Esophagus (tissue), 2 donors: ENCODE results near the gene MGME1. TPM values are rescaled to one million over a fixed set of nuclear protein-coding genes. Genes with fewer than 3 reads are reported as not detected.

ENCODE experiments used
- H3K27ac ChIP-seq, 2 donors: one replicate each; pipeline ENCODE4 v1.5.1; 2013; ENCODE audit warnings: low read depth in 2 of 2, mild to moderate bottlenecking in 2 of 2, inconsistent platforms in 1 of 2, low read length in 1 of 2, moderate library complexity in 1 of 2
- H3K27me3 ChIP-seq, 2 donors: one replicate each; pipeline ENCODE4 v1.6.1; 2013; ENCODE audit warnings: low read length in 2 of 2, control low read depth in 1 of 2, mild to moderate bottlenecking in 1 of 2; ENCODE audit not compliant: insufficient read depth in 2 of 2, control insufficient read depth in 1 of 2
- H3K36me3 ChIP-seq, 2 donors: one replicate each; pipeline ENCODE4 v1.6.1; 2013; ENCODE audit warnings: low read length in 1 of 2; ENCODE audit not compliant: control insufficient read depth in 2 of 2, insufficient read depth in 2 of 2
- H3K4me1 ChIP-seq, 2 donors: one replicate each; pipeline ENCODE4 v1.6.1; 2013; ENCODE audit warnings: low read length in 1 of 2; ENCODE audit not compliant: control insufficient read depth in 2 of 2, insufficient read depth in 2 of 2
- H3K4me3 ChIP-seq, 2 donors: one replicate each; pipeline ENCODE4 v1.5.1; 2013; ENCODE audit warnings: low read length in 2 of 2, mild to moderate bottlenecking in 2 of 2, low read depth in 1 of 2, moderate library complexity in 1 of 2
- H3K9me3 ChIP-seq, 2 donors: one replicate each; pipeline ENCODE4 v1.6.1; 2013; ENCODE audit warnings: mild to moderate bottlenecking in 2 of 2, low read depth in 1 of 2, low read length in 1 of 2, moderate library complexity in 1 of 2; ENCODE audit not compliant: control insufficient read depth in 2 of 2, insufficient read depth in 1 of 2
- WGBS, 2 donors: extraction: QIAGEN DNeasy Blood & Tissue Kit; methylation state at CpG; one replicate each; pipeline ENCODE4 v1.1.7; 2013; 5-methylcytosine and 5-hydroxymethylcytosine counted together
- polyA plus RNA-seq, 2 donors: library from polyadenylated mRNA; stranded (reverse); fragments of 200-250 nt; gene quantifications; one replicate each; pipeline ENCODE4 v1.2.3, GENCODE V29; 2013
- donor health status: healthy with polysubstance abuse.
- donor health status: Bipolar disorder and iron deficiency.

MGME1 gene
- polyA plus RNA-seq, 2 donors, result 9.6 to 14.5 TPM

DNA sequence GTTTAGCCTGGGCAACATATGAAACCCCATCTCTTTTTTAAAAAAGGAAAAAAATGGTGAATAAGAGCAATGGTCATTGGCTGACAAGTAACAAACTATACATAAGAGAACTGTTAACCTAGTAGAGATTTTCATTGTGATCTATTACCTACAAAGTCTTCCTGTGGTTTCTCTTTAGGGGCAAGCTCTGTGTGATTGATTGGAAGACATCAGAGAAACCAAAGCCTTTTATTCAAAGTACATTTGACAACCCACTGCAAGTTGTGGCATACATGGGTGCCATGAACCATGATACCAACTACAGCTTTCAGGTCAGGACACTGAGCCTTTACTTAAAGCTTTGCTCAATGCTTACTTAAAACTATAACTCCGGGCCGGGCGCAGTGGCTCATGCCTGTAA is 19.2 kb downstream of the MGME1 start:
- Histone ChIP-seq H3K36me3 (peaks cover 1 to 6% of the 10 kb centered on the region in 2 donors), H3K27me3 (no peaks in the 10 kb centered on the region), H3K27ac (no peak overlapping the region), H3K4me3 (no peak overlapping the region), H3K4me1 (no peaks in the 10 kb centered on the region), H3K9me3 (no peaks in the 10 kb centered on the region)
- WGBS, 2 donors, result 86 to 92% methylated on average over 3 of the region's 3 CpGs

DNA sequence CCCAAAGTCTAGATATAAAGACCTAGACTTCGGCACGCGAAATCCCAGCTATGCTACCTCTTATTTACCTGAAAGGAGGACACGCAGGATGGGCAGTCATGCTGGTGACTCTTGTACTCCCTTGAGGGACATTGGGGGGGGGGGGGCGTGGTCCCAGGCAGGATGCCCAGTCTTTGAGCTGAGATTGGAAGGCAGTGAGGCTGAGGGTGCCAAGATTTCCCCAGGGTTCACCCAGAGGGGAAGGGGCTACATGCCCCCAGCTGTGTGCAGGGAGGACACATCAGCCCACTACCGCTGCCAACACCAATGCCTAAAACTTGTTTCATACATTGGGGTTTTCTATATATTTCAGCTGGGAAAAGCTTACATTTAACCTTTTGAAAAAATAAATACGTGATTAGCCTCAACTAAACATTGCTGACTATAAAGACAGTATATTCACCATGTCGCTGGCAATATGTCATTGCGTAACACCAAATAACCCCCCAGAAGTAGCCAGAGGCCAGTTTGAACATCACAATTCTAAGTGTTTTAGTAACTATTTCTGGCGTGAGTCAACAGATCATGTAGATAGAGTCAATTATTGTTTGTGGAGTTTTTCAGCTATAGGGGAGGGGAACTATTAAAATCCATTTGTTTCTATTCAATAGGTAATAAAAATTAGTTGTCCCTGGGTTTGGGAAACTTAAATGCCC is 21.6 kb downstream of the MGME1 start:
- Histone ChIP-seq H3K36me3 (peaks cover 1 to 6% of the 10 kb centered on the region in 2 donors), H3K4me3 (no peak overlapping the region), H3K9me3 (no peaks in the 10 kb centered on the region), H3K4me1 (no peaks in the 10 kb centered on the region), H3K27me3 (no peaks in the 10 kb centered on the region), H3K27ac (no peak overlapping the region)
- WGBS, 2 donors, result 85 to 88% methylated on average over 9 to 10 of the region's 10 CpGs

DNA sequence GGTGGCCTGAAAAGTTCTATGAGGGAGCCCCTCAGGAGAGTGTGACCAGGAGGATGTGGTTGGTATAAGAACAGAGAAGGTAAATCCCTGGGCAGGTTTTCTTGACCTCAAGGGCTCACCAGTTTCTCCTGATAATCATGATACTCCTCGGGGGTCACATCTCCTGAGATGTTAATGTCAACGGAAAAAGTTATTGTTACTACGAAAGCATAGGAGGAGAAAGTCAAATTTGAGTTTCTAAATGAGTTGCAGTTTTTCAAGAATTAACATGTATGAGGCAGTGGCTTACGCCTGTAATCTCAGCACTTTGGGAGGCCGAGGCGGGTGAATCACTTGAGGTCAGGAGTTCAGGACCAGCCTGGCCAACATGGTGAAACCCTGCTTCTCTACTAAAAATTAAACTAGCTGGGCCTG is 23.4 kb downstream of the MGME1 start:
- H3K4me1 ChIP-seq, result no peaks in the 10 kb centered on the region
- WGBS, 2 donors, result 65 to 69% methylated on average over 6 of the region's 6 CpGs
- H3K27ac ChIP-seq, result no peak overlapping the region
- H3K27me3 ChIP-seq, result no peaks in the 10 kb centered on the region
- H3K4me3 ChIP-seq, result no peak overlapping the region
- peaks cover 1 to 6% of the 10 kb centered on the region in 2 donors for H3K36me3 ChIP-seq
- no peaks in the 10 kb centered on the region for H3K9me3 ChIP-seq

DNA sequence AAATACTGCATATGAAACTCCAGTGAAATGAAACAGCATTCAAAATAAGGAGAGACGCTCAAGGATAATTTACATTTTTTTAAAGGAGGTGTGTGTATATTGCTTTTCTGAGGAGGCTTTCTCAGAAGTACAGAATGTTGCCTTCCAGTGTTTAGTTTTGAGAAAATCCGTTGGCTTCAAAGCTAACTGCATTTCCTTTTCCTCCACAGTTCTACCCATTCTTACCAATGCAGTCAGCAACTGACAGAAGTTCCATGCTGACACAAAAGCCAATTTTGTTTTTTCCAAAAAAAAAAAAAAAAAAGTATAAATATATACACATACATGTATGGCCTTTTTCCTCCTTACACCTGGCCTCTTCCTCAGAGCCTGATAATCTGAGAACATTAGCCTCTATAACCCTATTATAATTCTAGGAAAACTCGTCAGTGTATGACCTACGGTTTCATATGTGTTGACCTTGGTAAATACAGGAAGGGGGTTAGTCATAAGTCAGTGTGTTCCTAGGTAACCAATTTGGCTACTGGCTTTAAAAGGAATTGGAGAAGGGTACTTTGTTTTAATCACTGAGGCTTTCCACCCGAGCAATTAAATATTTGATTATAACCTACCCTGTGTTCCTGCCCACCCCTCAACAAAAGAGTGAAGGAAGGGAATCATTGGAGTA is 24.2 kb downstream of the MGME1 start:
- H3K4me1 ChIP-seq, result no peaks in the 10 kb centered on the region
- no peak overlapping the region for H3K4me3 ChIP-seq
- no peaks in the 10 kb centered on the region for H3K9me3 ChIP-seq
- WGBS, 2 donors, result 59 to 61% methylated on average over 5 of the region's 5 CpGs
- no peak overlapping the region for H3K27ac ChIP-seq
- peaks cover 1 to 6% of the 10 kb centered on the region in 2 donors for H3K36me3 ChIP-seq
- H3K27me3 ChIP-seq, result no peaks in the 10 kb centered on the region

DNA sequence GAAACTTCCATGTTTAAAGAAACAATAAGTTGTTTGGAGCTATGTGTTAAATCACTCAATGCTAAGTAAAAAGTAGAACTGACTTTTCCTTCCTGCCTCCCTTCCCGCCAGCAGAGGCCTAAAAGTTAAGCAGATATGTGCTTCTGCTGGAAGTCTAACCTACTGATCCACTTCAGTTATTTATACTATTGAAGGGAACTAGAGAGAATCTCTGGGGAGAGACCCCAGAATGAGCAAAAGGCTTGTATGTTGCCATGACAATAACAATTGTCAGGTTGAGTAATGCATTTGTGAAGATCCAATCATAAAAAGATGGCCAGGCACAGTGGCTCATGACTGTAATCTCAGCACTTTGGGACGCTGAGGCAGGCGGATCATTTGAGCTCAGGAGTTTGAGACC is 24.7 kb downstream of the MGME1 start:
- no peaks in the 10 kb centered on the region for H3K27me3 ChIP-seq
- no peaks in the 10 kb centered on the region for H3K4me1 ChIP-seq
- H3K36me3 ChIP-seq, result peaks cover 1 to 6% of the 10 kb centered on the region in 2 donors
- 89 to 93% methylated on average over 3 of the region's 3 CpGs for WGBS, 2 donors
- no peaks in the 10 kb centered on the region for H3K9me3 ChIP-seq
- H3K4me3 ChIP-seq, result no peak overlapping the region
- no peak overlapping the region for H3K27ac ChIP-seq

DNA sequence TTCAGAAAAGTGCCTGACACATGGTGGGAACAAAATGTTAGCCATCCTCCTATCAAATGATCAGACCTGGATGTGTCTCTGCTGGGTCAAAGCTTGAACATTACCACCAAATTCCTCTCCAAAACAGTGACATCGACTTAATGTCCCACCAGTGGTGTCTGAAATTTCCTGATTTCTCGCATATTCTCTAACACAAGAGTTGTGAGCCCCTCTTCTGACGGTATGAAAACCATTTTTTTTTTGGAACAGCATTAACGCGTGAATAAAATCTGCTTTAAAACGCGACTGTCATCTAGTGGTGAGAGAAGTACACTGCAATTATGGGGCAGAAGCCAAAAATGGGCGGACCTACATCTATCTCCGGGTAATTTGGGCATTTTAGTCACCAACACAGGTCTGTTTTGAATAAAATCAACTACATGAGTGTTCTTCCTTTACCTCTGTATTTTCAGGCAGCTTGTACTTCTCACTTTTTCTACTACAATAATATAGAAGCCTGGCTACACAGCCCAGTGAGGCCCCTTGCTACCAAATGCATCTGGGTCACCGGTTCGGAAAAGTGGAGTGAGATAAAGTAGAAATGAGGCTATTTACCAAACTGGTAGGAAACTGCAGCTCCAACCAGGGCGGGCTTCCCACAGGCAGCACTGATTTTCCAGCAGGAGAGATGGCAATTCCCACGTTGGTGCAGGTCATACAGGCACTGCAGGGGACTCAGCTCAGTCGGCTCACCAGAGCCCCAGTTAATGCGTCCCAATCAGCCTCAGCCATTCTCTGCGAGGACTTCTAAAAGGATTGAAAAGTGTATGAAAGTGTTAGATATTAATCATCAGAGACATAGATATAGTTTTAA is 27.4 kb downstream of the MGME1 start:
- Histone ChIP-seq H3K4me3 (no peak overlapping the region), H3K4me1 (no peaks in the 10 kb centered on the region), H3K9me3 (no peaks in the 10 kb centered on the region), H3K27ac (no peak overlapping the region), H3K36me3 (no peaks in the 10 kb centered on the region), H3K27me3 (no peaks in the 10 kb centered on the region)
- 22 to 26% methylated on average over 16 of the region's 16 CpGs for WGBS, 2 donors

DNA sequence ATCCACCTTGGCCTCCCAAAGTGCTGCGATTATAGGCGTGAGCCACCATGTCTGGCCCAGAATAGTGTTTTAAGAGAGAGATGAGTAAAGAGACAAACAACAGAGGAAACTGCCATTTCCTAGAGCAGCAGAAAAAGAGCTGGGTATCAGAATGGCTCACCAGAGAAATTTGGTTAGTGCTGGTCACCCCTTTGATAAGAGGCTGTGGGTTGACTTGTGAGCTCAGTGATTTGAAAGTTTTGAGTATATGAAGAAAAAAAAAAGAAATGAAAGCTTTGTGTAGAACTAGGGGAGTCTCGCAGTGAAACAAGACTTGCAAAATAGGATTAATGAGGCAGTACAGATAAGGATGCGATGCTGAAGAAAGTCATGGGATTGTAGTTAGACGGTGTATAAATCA is 29.6 kb downstream of the MGME1 start:
- H3K4me3 ChIP-seq, result no peak overlapping the region
- H3K9me3 ChIP-seq, result no peaks in the 10 kb centered on the region
- no peaks in the 10 kb centered on the region for H3K36me3 ChIP-seq
- H3K27me3 ChIP-seq, result no peaks in the 10 kb centered on the region
- WGBS, 2 donors, result 93 to 94% methylated on average over 5 of the region's 5 CpGs
- H3K27ac ChIP-seq, result no peak overlapping the region
- peaks cover 0 to 4% of the 10 kb centered on the region in 2 donors for H3K4me1 ChIP-seq

DNA sequence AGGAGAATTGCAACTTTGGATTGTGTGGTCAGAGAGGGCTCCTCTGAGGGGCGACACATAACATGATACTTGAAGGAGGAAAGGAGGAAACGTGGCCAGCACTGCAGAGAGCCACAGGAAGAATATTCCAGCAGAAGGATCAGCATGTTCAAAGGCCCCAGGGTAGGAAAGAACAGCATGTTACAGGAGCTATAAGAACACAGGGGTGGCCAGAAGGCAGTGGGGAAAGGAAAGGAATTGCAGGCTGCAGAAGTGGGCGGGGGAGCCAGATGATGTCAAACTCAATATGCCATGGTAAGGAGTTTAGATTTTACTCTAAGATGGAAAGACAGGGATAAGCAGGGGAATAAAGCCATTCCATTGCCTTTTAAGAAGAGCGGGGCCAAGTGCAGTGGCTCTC is 30.7 kb downstream of the MGME1 start:
- Histone ChIP-seq H3K36me3 (no peaks in the 10 kb centered on the region), H3K4me1 (peaks cover 0 to 4% of the 10 kb centered on the region in 2 donors), H3K27ac (no peak overlapping the region), H3K9me3 (no peaks in the 10 kb centered on the region), H3K27me3 (no peaks in the 10 kb centered on the region), H3K4me3 (no peak overlapping the region)
- 86 to 87% methylated on average over 4 of the region's 4 CpGs for WGBS, 2 donors

DNA sequence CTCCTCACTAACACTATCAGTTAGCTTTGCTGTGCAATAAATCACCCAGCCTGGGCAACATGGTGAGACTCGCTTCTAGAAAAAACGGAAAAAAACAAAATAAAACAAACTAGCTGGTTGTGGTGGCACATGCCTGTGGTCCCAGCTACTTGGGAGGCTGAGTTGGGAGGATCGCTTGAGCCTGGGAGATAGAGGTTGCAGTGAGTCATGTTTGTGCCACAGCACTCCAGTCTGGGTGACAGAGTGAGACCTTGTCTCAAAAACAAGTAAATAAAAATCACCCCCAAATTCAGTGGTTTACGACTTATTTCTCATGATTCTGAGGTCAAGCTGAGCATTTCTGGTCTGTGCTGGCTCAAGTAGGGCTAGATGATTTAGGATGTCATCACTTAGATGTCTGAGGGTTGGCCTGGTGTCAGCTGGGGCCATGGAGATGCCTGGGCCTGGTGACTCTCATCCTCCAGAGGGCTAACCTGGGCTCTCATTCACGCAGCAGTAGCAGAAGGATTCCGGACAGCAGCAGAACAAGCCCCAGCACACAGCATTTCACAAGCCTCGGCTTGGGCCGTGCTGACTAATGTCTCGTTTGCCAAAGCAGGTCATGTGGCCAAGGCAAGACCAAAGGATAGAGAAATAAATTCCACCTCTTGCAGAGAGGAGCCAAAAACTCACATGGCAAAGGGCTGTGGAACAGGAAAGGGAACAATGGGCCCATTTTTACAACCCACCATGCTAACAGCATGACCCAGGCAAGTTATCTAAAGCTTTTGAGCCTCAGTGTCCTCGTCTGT is 32.5 kb downstream of the MGME1 start:
- Histone ChIP-seq H3K4me1 (peaks cover 0 to 4% of the 10 kb centered on the region in 2 donors), H3K27me3 (no peaks in the 10 kb centered on the region), H3K4me3 (no peak overlapping the region), H3K27ac (peak overlapping the region; percentile 52 to 57), H3K9me3 (no peaks in the 10 kb centered on the region), H3K36me3 (no peaks in the 10 kb centered on the region)
- whole genome bisulfite sequencing, 2 donors, result 49 to 60% methylated on average over 10 of the region's 10 CpGs
